OCI-LY1 (cell line): ENCODE measurements around the gene MROH7.

Experiments used
- H2AFZ ChIP-seq: fragments of 200-600 bp; sonication (generic), shearing (Covaris generic); 2 replicates; pipeline ENCODE4 v1.6.0; 2014; ENCODE audit warnings: antibody characterized with exemption, mild to moderate bottlenecking, low read length
- H3F3A ChIP-seq: fragments of 200-600 bp; sonication (generic), shearing (Covaris generic); 2 replicates; pipeline ENCODE4 v1.6.0; 2014; ENCODE audit warnings: mild to moderate bottlenecking, antibody characterized with exemption, low read length, moderate library complexity; ENCODE audit not compliant: insufficient read depth
- H3K27ac ChIP-seq: fragments of 200-600 bp; sonication (generic); 2 replicates; pipeline ENCODE4 v1.5.1; 2014; ENCODE audit warnings: low read length, mixed run types, mild to moderate bottlenecking, low read depth; ENCODE audit not compliant: poor library complexity, severe bottlenecking
- H3K27me3 ChIP-seq: fragments of 200-600 bp; sonication (generic); 2 replicates; pipeline ENCODE4 v1.6.0; 2014; ENCODE audit warnings: antibody characterized with exemption, mild to moderate bottlenecking, low read length, moderate library complexity; ENCODE audit not compliant: insufficient read depth
- H3K36me3 ChIP-seq: fragments of 200-600 bp; sonication (generic); 2 replicates; pipeline ENCODE4 v1.6.1; 2014; ENCODE audit warnings: mild to moderate bottlenecking, antibody characterized with exemption, low read length, moderate library complexity, mixed read lengths; ENCODE audit not compliant: insufficient read depth
- H3K4me1 ChIP-seq: fragments of 200-600 bp; sonication (generic); 2 replicates; pipeline ENCODE4 v1.5.1; 2014; ENCODE audit warnings: mild to moderate bottlenecking, low read length, moderate library complexity; ENCODE audit not compliant: insufficient read depth, severe bottlenecking
- H3K4me2 ChIP-seq: fragments of 200-600 bp; sonication (generic), shearing (Covaris generic); 2 replicates; pipeline ENCODE4 v1.6.1; 2014; ENCODE audit warnings: low read length
- H3K4me3 ChIP-seq: fragments of 200-600 bp; sonication (generic); 2 replicates; pipeline ENCODE4 v1.5.1; 2014; ENCODE audit warnings: low read length, low read depth, mild to moderate bottlenecking, mixed read lengths; ENCODE audit not compliant: poor library complexity, severe bottlenecking
- H3K79me2 ChIP-seq: fragments of 200-600 bp; shearing (Covaris generic); 2 replicates; pipeline ENCODE4 v1.6.1; 2016; ENCODE audit warnings: mixed run types, low read length, mixed read lengths; ENCODE audit not compliant: insufficient read depth
- H3K9ac ChIP-seq: fragments of 200-600 bp; sonication (generic), shearing (Covaris generic); 2 replicates; pipeline ENCODE4 v1.6.1; 2014; ENCODE audit warnings: mild to moderate bottlenecking, low read length, mixed read lengths
- H3K9me2 ChIP-seq: fragments of 200-600 bp; sonication (generic), shearing (Covaris generic); 2 replicates; pipeline ENCODE4 v1.6.1; 2014; ENCODE audit warnings: low read depth, mild to moderate bottlenecking, low read length, mixed read lengths
- H3K9me3 ChIP-seq: fragments of 200-600 bp; shearing (Covaris generic); 2 replicates; pipeline ENCODE4 v1.6.1; 2014; ENCODE audit warnings: low read length, mixed read lengths
- H4K20me1 ChIP-seq: fragments of 200-600 bp; sonication (generic), shearing (Covaris generic); 2 replicates; pipeline ENCODE4 v1.6.0; 2016; ENCODE audit warnings: mild to moderate bottlenecking, low read length; ENCODE audit not compliant: insufficient read depth
- CTCF ChIP-seq: fragments of 200-600 bp; sonication (generic), shearing (Covaris generic); IDR thresholded peaks from 2 replicates; pipeline ENCODE4 v1.5.1; 2017; ENCODE audit warnings: mild to moderate bottlenecking, antibody characterized with exemption, low read length, moderate library complexity, mixed read lengths
- EZH2 ChIP-seq: fragments of 200-600 bp; sonication (generic), shearing (Covaris generic); IDR thresholded peaks from 2 replicates; pipeline ENCODE4 v1.8.0; 2017; ENCODE audit warnings: borderline replicate concordance, mixed run types, mild to moderate bottlenecking, antibody characterized with exemption, low read length, moderate library complexity, mixed read lengths

MROH7 gene

DNA sequence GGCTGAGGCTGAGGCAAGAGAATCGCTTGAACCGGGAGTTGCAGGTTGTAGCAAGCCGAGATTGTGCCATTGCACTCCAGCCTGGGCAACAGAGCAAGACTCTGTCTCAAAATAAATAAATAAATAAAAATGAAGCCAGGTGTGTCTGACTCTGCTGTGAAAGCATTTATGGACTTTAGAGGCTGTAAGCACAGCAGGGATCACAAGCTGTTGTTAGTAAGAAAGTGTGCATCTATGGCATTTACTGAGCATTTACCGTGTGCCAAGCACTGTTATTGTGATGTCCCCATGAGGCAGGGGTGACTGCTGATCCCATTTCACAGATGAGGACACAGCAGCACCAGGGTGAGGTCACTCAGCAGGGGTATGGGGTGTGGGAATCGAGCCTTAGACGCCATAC is 38.3 kb upstream of the MROH7 start:
- Histone ChIP-seq H3K4me1 (no peaks in the 10 kb centered on the region), H3K27ac (no peak overlapping the region)
- no peak for TF ChIP-seq CTCF
- TF ChIP-seq EZH2: no peak

GRCh38 chr1:54604051-54604450 is 37.5 kb upstream of the MROH7 start:
- no peak overlapping the region for H3K4me2 ChIP-seq
- H3K79me2 ChIP-seq: no peaks in the 10 kb centered on the region
- H3K4me3 ChIP-seq: no peak overlapping the region
- no peaks in the 10 kb centered on the region for H3K36me3 ChIP-seq
- no peaks in the 10 kb centered on the region for H3K4me1 ChIP-seq
- no peak overlapping the region for H3K27ac ChIP-seq
- H3K27me3 ChIP-seq: 0 out of 2 replicates have a peak, but pooled peaks cover 3% of the 10 kb centered on the region
- H3K9me2 ChIP-seq: no peaks in the 10 kb centered on the region
- no peaks in the 10 kb centered on the region for H3K9me3 ChIP-seq
- H2AFZ ChIP-seq: no peak overlapping the region
- no peak for TF ChIP-seq CTCF
- TF ChIP-seq EZH2: no peak
- no peak overlapping the region for H3K9ac ChIP-seq
- no peaks in the 10 kb centered on the region for H3F3A ChIP-seq
- no peaks in the 10 kb centered on the region for H4K20me1 ChIP-seq

More for the DNA sequence above, 38.3 kb upstream of the MROH7 start:
- Histone ChIP-seq H3K9me3 (no peaks in the 10 kb centered on the region), H4K20me1 (no peaks in the 10 kb centered on the region), H2AFZ (no peak overlapping the region), H3K4me3 (no peak overlapping the region), H3F3A (no peaks in the 10 kb centered on the region), H3K79me2 (no peaks in the 10 kb centered on the region), H3K27me3 (0 out of 2 replicates have a peak, but pooled peaks cover 3% of the 10 kb centered on the region), H3K36me3 (no peaks in the 10 kb centered on the region), H3K4me2 (no peak overlapping the region), H3K9ac (no peak overlapping the region), H3K9me2 (no peaks in the 10 kb centered on the region)

DNA sequence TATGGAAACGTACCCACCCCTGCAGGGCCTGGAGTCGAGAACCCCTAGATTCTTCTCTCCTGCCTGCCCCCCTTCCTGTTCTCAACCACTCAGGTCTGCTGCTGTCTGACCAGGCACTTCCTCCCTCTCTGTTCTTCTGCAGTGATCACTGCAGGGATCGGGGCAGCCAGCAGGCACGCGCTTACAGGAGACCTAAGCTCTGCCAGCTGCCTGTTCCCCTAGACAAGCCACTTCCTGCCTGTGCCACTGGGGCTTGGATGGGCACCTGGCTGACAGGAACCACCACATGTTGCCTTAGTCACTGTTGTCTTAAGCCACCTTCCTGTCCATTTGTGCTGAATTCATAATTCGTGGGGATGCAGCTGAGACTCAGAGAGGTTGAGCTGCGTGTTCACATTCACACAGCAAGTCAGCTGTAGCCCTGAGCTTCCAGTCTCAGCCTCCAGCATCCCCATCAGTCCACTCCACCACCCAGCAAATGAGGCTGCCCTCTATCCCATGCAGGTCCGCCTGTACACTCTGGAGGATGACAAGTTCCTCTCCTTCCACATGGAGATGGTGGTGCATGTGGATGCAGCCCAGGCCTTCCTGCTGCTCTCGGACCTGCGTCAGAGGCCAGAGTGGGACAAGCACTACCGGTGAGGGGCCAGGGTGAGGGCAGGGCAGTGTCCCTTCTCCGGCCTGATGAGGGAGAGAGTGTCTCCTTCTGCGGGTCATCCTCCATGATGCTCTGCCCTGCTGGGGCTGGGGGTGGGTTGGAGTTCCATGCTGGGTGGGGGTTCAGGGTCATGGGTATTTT is 36.8 kb upstream of the MROH7 start:
- H3K9me2 ChIP-seq: no peaks in the 10 kb centered on the region
- H4K20me1 ChIP-seq: no peaks in the 10 kb centered on the region
- no peaks in the 10 kb centered on the region for H3K36me3 ChIP-seq
- H3K4me1 ChIP-seq: no peaks in the 10 kb centered on the region
- no peak overlapping the region for H2AFZ ChIP-seq
- H3K9ac ChIP-seq: no peak overlapping the region
- no peaks in the 10 kb centered on the region for H3F3A ChIP-seq
- H3K4me3 ChIP-seq: no peak overlapping the region
- H3K9me3 ChIP-seq: no peaks in the 10 kb centered on the region
- TF ChIP-seq CTCF (no peak), EZH2 (no peak)
- no peak overlapping the region for H3K27ac ChIP-seq
- H3K79me2 ChIP-seq: no peaks in the 10 kb centered on the region
- no peak overlapping the region for H3K4me2 ChIP-seq
- H3K27me3 ChIP-seq: 0 out of 2 replicates have a peak, but pooled peaks cover 6% of the 10 kb centered on the region
